Tibial artery (tissue), 4 donors: ENCODE measurements around the gene PLPPR2.

ENCODE experiments used
- DNase-seq, 2 donors: peaks; one replicate each; pipeline ENCODE4 v3.0.0-alpha.2; 2019
- H3K27ac ChIP-seq, 2 donors: fragments of 200-600 bp; sonication (generic) in 1 of 2; 1 replicate in 1 of 2; 2 replicates in 1 of 2; pipeline ENCODE4 v1.5.1; 2018 to 2019; ENCODE audit warnings: mild to moderate bottlenecking in 1 of 2
- H3K27me3 ChIP-seq, 2 donors: fragments of 200-600 bp; sonication (generic) in 1 of 2; one replicate each; pipeline versions ENCODE4 v1.5.1 to v1.6.0; 2016 to 2019
- H3K36me3 ChIP-seq, 3 donors: fragments of 200-600 bp; sonication (generic) in 2 of 3; one replicate each; pipeline ENCODE4 v1.5.1; 2016 to 2019; ENCODE audit warnings: mild to moderate bottlenecking in 2 of 3
- H3K4me1 ChIP-seq, 4 donors: fragments of 200-600 bp; sonication (generic) in 2 of 4; 1 replicate in 3 of 4; 2 replicates in 1 of 4; pipeline ENCODE4 v1.5.1; 2016 to 2019
- H3K4me3 ChIP-seq, 2 donors: fragments of 200-600 bp; sonication (generic) in 1 of 2; 1 replicate in 1 of 2; 2 replicates in 1 of 2; pipeline ENCODE4 v1.5.1; 2018 to 2019; ENCODE audit warnings: mild to moderate bottlenecking in 2 of 2
- H3K9me3 ChIP-seq, 3 donors: fragments of 200-600 bp; sonication (generic) in 1 of 3; one replicate each; pipeline ENCODE4 v1.5.1; 2016 to 2019
- intact Hi-C: fragments of 100-400 bp; cut with DNase I; formaldehyde crosslinking; loops from one replicate; pipeline ENCODE4 v1.15.0; 2023; ENCODE audit warnings: low total_unique reads
- TF ChIP-seq, protein P1 (sequence below), 2 experiments: fragments of 200-600 bp in 1 of 2; fragments of 450-650 bp in 1 of 2; IDR thresholded peaks; one replicate each; pipeline ENCODE4 v1.5.1; 2017 to 2019; ENCODE audit warnings: antibody characterized with exemption in 2 of 2, mild to moderate bottlenecking in 1 of 2, moderate library complexity in 1 of 2

PLPPR2 gene

DNA sequence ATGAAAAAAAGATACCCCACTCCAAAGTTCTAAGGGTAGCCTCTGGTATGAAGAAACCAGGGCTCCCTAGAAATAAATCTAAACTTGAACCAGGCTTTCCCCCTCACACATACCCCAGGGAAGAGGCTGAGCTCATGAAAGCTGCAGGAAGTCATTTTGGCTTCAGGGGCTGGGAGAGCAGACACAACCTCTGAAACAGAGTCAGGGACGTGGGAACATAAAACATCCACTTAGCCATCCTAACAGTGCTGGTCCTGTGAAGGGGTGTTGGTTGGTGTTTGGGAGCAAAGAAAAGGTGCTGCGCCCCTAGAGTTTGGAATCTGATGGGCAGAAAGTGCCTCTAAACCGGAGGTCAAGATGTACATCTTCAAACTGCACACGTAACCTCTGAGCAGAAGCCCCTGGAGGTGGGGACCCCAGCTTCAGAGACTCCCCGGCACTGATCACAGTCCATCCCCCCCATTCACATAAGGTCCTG, 31.6 kb upstream of the PLPPR2 start:
- Histone ChIP-seq H3K27me3 (peaks cover 0 to 3% of the 10 kb centered on the region in 2 donors), H3K27ac (peak overlapping the region; percentile 62 to 82), H3K36me3 (peaks cover 19 to 38% (median 36%) of the 10 kb centered on the region in 3 donors), H3K4me1 (peaks cover 5 to 23% (median 16%) of the 10 kb centered on the region in 4 donors), H3K4me3 (no peak overlapping the region), H3K9me3 (no peaks in the 10 kb centered on the region)
- intact Hi-C loops: no loop called here
- TF ChIP-seq, protein P1, sequence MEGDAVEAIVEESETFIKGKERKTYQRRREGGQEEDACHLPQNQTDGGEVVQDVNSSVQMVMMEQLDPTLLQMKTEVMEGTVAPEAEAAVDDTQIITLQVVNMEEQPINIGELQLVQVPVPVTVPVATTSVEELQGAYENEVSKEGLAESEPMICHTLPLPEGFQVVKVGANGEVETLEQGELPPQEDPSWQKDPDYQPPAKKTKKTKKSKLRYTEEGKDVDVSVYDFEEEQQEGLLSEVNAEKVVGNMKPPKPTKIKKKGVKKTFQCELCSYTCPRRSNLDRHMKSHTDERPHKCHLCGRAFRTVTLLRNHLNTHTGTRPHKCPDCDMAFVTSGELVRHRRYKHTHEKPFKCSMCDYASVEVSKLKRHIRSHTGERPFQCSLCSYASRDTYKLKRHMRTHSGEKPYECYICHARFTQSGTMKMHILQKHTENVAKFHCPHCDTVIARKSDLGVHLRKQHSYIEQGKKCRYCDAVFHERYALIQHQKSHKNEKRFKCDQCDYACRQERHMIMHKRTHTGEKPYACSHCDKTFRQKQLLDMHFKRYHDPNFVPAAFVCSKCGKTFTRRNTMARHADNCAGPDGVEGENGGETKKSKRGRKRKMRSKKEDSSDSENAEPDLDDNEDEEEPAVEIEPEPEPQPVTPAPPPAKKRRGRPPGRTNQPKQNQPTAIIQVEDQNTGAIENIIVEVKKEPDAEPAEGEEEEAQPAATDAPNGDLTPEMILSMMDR (IDR thresholded peaks at IDR 0.05): no peak
- DNase-seq: no peak

DNA sequence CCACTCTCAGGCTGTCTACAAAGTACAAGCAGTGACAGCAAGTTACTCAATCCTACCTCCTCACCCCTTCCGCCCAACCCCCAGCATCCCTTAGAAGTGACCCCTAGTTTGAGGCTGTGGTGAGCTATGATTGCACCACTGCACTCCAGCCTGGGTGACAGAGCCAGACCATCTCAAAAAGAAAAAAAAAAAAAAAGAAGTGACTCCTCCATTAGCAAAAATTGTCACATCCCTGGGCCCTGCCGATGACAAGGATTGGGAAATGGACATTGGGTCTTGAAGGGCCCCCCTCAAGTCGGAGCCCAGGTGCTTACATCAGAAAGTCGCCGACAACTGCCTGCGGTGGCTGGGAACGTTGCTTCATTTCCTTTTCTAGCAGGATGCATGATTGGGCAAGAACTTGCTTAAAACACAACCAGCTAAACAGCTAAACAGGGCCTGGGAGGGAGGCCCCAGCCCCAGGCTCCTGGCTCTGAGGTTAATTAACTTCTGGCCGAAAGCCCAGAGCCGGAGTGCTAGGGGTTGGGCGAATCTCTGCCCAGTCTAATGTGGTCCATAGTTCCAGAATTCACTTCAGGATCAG, 31.1 kb upstream of the PLPPR2 start:
- intact Hi-C loops: no loop called here
- TF ChIP-seq, protein P1 (IDR thresholded peaks at IDR 0.05): no peak
- Histone ChIP-seq H3K4me3 (no peak overlapping the region), H3K9me3 (no peaks in the 10 kb centered on the region), H3K36me3 (peaks cover 19 to 43% (median 40%) of the 10 kb centered on the region in 3 donors), H3K4me1 (peaks cover 5 to 23% (median 16%) of the 10 kb centered on the region in 4 donors), H3K27ac (peak overlapping the region; percentile 62 to 82), H3K27me3 (no peaks in the 10 kb centered on the region)
- DNase-seq: peak; percentile 83 to 88

DNA sequence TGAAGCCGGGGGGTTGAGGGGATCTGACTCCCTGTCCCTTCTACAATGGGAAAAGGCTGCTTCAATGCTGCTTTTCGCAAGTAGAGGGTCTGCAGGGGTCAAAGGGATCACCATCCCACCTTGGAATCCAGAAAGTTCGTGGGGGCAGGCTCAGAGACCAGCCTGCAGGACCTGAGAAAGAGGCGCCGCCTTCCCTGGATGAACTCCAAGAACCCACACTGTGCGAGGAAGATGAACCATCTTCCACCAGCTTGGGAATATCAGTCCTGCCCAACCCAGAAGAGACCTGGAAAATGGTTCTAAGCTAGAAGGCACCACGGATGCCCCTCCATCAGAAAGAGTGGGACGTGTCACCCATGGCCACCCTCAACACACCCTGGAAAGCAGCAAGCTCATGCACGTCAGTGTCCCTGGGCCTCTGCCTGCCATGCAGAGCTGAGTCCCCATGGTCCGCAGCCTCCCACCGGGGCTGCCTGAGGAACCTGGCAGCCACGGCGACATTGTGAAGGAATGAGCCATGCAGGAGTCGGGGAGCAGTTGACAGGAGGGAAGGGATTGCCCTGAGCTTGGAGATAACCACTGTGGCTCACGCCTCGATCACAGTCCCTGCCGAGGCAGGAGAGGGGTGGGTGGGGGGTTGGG, 30.4 kb upstream of the PLPPR2 start:
- H3K4me3 ChIP-seq: no peak overlapping the region
- no peaks in the 10 kb centered on the region for H3K27me3 ChIP-seq
- no peaks in the 10 kb centered on the region for H3K9me3 ChIP-seq
- H3K27ac ChIP-seq: peak overlapping the region; percentile 62 to 82
- peaks cover 5 to 23% (median 16%) of the 10 kb centered on the region in 4 donors for H3K4me1 ChIP-seq
- TF ChIP-seq, protein P1 (IDR thresholded peaks at IDR 0.05): no peak
- peaks cover 21 to 50% (median 46%) of the 10 kb centered on the region in 3 donors for H3K36me3 ChIP-seq
- intact Hi-C loops: no loop called here
- DNase-seq: no peak

DNA sequence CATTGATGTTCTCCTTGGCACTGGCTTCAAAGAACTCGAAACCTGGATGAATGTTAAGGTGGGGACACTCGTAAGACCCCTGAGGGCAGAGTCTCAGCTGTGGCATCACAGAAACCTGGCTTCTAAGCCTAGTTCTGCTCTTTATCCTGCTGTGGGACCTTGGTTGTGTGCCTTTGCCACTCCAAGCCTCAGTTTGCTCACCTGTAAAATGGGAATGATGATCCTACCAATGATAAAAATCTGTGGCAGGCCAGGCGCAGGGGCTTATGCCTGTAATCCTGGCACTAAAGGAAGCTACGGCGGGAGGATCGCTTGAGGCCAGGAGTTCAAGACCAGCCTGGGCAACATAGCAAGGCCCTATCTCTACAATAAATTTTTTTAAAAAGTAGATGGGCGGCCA, 29.7 kb upstream of the PLPPR2 start:
- TF ChIP-seq, protein P1 (IDR thresholded peaks at IDR 0.05): no peak
- no peak overlapping the region for H3K4me3 ChIP-seq
- H3K36me3 ChIP-seq: peaks cover 25 to 57% (median 46%) of the 10 kb centered on the region in 3 donors
- intact Hi-C loops: no loop called here
- no peaks in the 10 kb centered on the region for H3K9me3 ChIP-seq
- no peak overlapping the region for H3K27ac ChIP-seq
- H3K27me3 ChIP-seq: no peaks in the 10 kb centered on the region
- H3K4me1 ChIP-seq: peaks cover 5 to 23% (median 16%) of the 10 kb centered on the region in 4 donors
- DNase-seq: no peak

DNA sequence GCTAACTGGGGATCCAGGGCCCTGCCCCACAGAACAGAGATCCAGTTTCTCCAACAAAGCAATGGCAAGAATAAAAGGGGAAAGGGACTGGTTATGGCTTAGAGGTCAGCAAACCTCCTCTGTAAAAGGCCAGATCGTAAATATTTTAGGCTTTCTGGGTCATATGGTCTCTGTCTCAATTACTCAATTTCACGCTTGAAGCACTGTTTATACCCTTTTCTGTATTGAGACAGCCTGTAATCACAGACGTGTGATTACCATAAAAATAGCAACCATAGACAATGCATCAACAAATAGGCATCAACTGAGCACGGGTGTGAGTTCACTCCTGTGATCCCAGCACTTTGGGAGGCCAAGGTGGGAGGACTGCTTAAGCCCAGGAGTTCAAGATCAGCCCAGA, 25.1 kb upstream of the PLPPR2 start:
- TF ChIP-seq, protein P1 (IDR thresholded peaks at IDR 0.05): no peak
- no peak overlapping the region for H3K4me3 ChIP-seq
- no peaks in the 10 kb centered on the region for H3K9me3 ChIP-seq
- peaks cover 0 to under 1% (median under 1%) of the 10 kb centered on the region in 4 donors for H3K4me1 ChIP-seq
- intact Hi-C loops: no loop called here
- peaks cover 53 to 97% (median 75%) of the 10 kb centered on the region in 3 donors for H3K36me3 ChIP-seq
- DNase-seq: no peak
- H3K27ac ChIP-seq: no peak overlapping the region
- no peaks in the 10 kb centered on the region for H3K27me3 ChIP-seq
